ENCODE measurements around the gene LAMTOR4. TPM values are rescaled to one million over a fixed set of nuclear protein-coding genes. Genes with fewer than 3 reads are reported as not detected.

Gene LAMTOR4
- total and polyA plus RNA-seq, 2 of the 13 experiments (the other 11 are each of a cell fraction or from before 2014, with no cell fraction given), result 115 to 118 TPM

DNA sequence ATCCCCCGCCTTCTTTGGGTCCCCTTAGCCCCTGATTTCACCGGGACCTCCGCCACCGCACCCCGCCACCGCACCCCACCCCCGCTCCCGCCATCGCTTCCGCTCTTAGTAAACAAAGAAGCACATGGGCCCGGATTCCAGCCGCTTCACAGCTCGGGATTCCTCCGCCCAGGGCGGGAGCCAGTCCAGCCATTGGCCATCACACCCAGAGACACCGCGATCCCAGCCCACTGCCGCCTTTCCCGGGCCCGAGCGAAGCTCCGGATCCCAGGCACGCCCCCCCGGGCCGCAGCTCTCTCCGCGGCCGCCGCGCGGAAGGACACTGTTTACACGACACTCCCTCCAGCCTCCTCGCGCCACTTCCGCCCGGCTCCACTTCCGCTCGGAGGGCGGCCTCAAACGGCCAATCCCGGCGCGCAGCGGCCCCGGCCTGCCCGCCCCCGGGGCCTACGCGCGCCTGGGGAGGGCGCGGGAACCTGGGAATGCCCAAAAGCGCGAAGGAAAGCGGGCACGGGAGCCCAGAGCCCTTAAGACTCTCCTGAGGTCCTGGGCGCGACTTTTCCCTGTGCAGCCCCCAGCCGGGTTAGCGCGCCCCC lies 48.2 kb upstream of the LAMTOR4 start (continued):
- peak; percentile 94 for TF ChIP-seq THAP11 (CRISPR knock-in tag; IDR thresholded peaks at IDR 0.05)
- TF ChIP-seq ZNF724P (CRISPR knock-in tag; IDR thresholded peaks at IDR 0.05; ENCODE audit: borderline replicate concordance), result peak; percentile 89
- TF ChIP-seq, protein P1, sequence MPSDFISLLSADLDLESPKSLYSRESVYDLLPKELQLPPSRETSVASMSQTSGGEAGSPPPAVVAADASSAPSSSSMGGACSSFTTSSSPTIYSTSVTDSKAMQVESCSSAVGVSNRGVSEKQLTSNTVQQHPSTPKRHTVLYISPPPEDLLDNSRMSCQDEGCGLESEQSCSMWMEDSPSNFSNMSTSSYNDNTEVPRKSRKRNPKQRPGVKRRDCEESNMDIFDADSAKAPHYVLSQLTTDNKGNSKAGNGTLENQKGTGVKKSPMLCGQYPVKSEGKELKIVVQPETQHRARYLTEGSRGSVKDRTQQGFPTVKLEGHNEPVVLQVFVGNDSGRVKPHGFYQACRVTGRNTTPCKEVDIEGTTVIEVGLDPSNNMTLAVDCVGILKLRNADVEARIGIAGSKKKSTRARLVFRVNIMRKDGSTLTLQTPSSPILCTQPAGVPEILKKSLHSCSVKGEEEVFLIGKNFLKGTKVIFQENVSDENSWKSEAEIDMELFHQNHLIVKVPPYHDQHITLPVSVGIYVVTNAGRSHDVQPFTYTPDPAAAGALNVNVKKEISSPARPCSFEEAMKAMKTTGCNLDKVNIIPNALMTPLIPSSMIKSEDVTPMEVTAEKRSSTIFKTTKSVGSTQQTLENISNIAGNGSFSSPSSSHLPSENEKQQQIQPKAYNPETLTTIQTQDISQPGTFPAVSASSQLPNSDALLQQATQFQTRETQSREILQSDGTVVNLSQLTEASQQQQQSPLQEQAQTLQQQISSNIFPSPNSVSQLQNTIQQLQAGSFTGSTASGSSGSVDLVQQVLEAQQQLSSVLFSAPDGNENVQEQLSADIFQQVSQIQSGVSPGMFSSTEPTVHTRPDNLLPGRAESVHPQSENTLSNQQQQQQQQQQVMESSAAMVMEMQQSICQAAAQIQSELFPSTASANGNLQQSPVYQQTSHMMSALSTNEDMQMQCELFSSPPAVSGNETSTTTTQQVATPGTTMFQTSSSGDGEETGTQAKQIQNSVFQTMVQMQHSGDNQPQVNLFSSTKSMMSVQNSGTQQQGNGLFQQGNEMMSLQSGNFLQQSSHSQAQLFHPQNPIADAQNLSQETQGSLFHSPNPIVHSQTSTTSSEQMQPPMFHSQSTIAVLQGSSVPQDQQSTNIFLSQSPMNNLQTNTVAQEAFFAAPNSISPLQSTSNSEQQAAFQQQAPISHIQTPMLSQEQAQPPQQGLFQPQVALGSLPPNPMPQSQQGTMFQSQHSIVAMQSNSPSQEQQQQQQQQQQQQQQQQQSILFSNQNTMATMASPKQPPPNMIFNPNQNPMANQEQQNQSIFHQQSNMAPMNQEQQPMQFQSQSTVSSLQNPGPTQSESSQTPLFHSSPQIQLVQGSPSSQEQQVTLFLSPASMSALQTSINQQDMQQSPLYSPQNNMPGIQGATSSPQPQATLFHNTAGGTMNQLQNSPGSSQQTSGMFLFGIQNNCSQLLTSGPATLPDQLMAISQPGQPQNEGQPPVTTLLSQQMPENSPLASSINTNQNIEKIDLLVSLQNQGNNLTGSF (CRISPR knock-in tag; IDR thresholded peaks at IDR 0.05), result no peak
- no peak for TF ChIP-seq SMYD3 (CRISPR knock-in tag; IDR thresholded peaks at IDR 0.05)
- TF ChIP-seq ZNF468 (CRISPR knock-in tag; IDR thresholded peaks at IDR 0.05), result no peak
- TF ChIP-seq ZNF350 (CRISPR knock-in tag; IDR thresholded peaks at IDR 0.05; ENCODE audit: borderline replicate concordance, low read depth), result peak; percentile 30; the same call in 1 of the 2 replicates
- peak in 1 of 2 experiments; percentile 52; a peak in 1 of 4 replicates for TF ChIP-seq POLR2A (IDR thresholded peaks at IDR 0.05; ENCODE audit: insufficient read depth in 1 of 2, low read depth in 2 of 2, low read length in 2 of 2)
- no peak for TF ChIP-seq SMARCE1 (IDR thresholded peaks at IDR 0.05; ENCODE audit: borderline replicate concordance)
- TF ChIP-seq SKI (IDR thresholded peaks at IDR 0.05; ENCODE audit: partially characterized antibody), result peak; percentile 81
- TF ChIP-seq ZNF572 (CRISPR knock-in tag; IDR thresholded peaks at IDR 0.05), result no peak
- TF ChIP-seq ZNF83 (CRISPR knock-in tag; IDR thresholded peaks at IDR 0.05; ENCODE audit: borderline replicate concordance), result no peak; the same call in 1 of the 2 replicates
- TF ChIP-seq TEAD3 (CRISPR knock-in tag; optimal IDR thresholded peaks at IDR 0.05; ENCODE audit: borderline replicate concordance), result peak; percentile 82
- 0 out of 2 replicates have a peak, but pooled peaks have one; percentile 81 for TF ChIP-seq ZNF510 (CRISPR knock-in tag; IDR thresholded peaks at IDR 0.05; ENCODE audit: low read depth)
- TF ChIP-seq WIZ (CRISPR knock-in tag; IDR thresholded peaks at IDR 0.05), result 0 out of 2 replicates have a peak, but pooled peaks have one; percentile 60
- TF ChIP-seq, protein P2, sequence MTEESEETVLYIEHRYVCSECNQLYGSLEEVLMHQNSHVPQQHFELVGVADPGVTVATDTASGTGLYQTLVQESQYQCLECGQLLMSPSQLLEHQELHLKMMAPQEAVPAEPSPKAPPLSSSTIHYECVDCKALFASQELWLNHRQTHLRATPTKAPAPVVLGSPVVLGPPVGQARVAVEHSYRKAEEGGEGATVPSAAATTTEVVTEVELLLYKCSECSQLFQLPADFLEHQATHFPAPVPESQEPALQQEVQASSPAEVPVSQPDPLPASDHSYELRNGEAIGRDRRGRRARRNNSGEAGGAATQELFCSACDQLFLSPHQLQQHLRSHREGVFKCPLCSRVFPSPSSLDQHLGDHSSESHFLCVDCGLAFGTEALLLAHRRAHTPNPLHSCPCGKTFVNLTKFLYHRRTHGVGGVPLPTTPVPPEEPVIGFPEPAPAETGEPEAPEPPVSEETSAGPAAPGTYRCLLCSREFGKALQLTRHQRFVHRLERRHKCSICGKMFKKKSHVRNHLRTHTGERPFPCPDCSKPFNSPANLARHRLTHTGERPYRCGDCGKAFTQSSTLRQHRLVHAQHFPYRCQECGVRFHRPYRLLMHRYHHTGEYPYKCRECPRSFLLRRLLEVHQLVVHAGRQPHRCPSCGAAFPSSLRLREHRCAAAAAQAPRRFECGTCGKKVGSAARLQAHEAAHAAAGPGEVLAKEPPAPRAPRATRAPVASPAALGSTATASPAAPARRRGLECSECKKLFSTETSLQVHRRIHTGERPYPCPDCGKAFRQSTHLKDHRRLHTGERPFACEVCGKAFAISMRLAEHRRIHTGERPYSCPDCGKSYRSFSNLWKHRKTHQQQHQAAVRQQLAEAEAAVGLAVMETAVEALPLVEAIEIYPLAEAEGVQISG (CRISPR knock-in tag; IDR thresholded peaks at IDR 0.05), result peak; percentile 95
- peak; percentile 91 for TF ChIP-seq KDM2A (CRISPR knock-in tag; IDR thresholded peaks at IDR 0.05; ENCODE audit: borderline replicate concordance, low read depth)
- TF ChIP-seq ZNF747 (CRISPR knock-in tag; IDR thresholded peaks at IDR 0.05; ENCODE audit: borderline replicate concordance), result peak; percentile 95; the same call in 1 of the 2 replicates
- no peak for TF ChIP-seq MAFF (IDR thresholded peaks at IDR 0.05; ENCODE audit: low read depth, low read length)
- peak; percentile 97 for TF ChIP-seq SPEN (CRISPR knock-in tag; IDR thresholded peaks at IDR 0.05; ENCODE audit: low read depth)
- TF ChIP-seq ZNF615 (CRISPR knock-in tag; IDR thresholded peaks at IDR 0.05; ENCODE audit: borderline replicate concordance), result no peak
- TF ChIP-seq, protein P3, sequence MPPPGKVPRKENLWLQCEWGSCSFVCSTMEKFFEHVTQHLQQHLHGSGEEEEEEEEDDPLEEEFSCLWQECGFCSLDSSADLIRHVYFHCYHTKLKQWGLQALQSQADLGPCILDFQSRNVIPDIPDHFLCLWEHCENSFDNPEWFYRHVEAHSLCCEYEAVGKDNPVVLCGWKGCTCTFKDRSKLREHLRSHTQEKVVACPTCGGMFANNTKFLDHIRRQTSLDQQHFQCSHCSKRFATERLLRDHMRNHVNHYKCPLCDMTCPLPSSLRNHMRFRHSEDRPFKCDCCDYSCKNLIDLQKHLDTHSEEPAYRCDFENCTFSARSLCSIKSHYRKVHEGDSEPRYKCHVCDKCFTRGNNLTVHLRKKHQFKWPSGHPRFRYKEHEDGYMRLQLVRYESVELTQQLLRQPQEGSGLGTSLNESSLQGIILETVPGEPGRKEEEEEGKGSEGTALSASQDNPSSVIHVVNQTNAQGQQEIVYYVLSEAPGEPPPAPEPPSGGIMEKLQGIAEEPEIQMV (CRISPR knock-in tag; IDR thresholded peaks at IDR 0.05; ENCODE audit: low read depth), result peak; percentile 71
- TF ChIP-seq PLRG1 (conservative IDR thresholded peaks at IDR 0.05), result no peak
